Measurements from ENCODE around the gene TIMM23. TPM values are rescaled to one million over a fixed set of nuclear protein-coding genes. Genes with fewer than 3 reads are reported as not detected.
"Not testable (repeated sequence)": the region's sequence is repeated elsewhere in the genome, so short reads cannot be mapped to it uniquely, and the experiment has no call there.

The TIMM23 gene
- total and polyA plus RNA-seq, 2 donors (not counting 3 experiments of a cell fraction or from before 2014, with no cell fraction given), result 78.1 to 94.6 TPM

DNA sequence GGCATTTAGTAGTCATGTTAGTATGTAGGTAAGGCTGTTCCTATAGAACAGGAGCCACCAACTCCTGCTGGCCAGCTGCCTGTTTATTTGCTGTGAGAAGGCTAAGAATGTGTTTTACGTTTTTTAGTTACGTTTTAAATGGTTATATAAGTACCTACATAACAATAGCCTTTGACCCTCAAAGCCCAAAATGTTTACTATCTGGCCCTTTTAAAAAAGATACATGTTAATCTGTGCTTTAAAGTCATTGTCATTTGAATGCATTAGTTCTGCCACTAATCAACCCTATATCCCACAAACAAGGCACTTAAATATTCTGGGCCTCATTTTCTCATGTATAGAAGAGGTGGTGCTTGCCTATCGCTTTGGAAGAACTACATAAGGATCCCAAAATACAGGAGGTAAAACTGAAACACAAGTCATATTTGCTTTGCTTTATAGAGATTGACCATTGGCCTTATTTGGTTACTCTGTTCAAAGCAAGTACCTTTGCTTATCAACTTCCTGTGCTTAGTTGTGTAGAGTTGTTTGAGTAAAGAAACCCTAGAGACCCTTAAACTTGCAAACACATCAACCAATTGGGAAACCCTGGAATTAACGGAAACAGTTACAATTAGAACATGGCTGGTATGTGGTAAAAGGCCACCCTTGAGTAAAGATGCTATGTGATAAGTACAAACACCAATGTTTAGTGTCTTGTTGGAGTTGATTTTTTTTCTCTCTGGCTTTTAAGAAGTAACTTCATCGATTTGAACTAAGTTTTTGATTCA lies 25.9 kb downstream of the TIMM23 start:
- FAIRE-seq (no peak), DNase-seq (ENCODE audit: low read depth, low spot score) (no peak)
- ChIA-PET CTCF (no interaction called here), POLR2A (no interaction called here)
- peaks cover 3% of the 10 kb centered on the region for H3K79me2 ChIP-seq (ENCODE audit: control insufficient read depth, insufficient read depth, low read length)
- no peak overlapping the region for H3K9ac ChIP-seq (replicated peaks; ENCODE audit: extremely low read depth, insufficient read depth, low read length)
- no peak overlapping the region for H2AFZ ChIP-seq (ENCODE audit: low read depth, low read length)
- peaks cover 2% of the 10 kb centered on the region for H4K20me1 ChIP-seq (replicated peaks; ENCODE audit: control insufficient read depth, extremely low read depth, insufficient read depth, low read length)
- no TSS peak for BruUV-seq (replicated peaks)
- H3K4me1 ChIP-seq (ENCODE audit: control insufficient read depth, extremely low read depth, insufficient read depth, low read length), result no peaks in the 10 kb centered on the region
- no peak overlapping the region for H3K27ac ChIP-seq (ENCODE audit: insufficient read depth, low read depth, low read length)
- H3K9me1 ChIP-seq (replicated peaks; ENCODE audit: control insufficient read depth, extremely low read depth, insufficient read depth, low read length), result no peaks in the 10 kb centered on the region
- no peaks in the 10 kb centered on the region for H3K9me3 ChIP-seq (replicated peaks; ENCODE audit: control insufficient read depth, insufficient read depth, low read length)
- intact Hi-C loops (cut with micrococcal nuclease) (no loop called here), dilution Hi-C loops (cut with MboI; ENCODE audit: extremely low pct_ligation_motif_present, low sequenced_read_pairs) (no loop called here)
- TF ChIP-seq JUN (IDR thresholded peaks at IDR 0.05; ENCODE audit: borderline replicate concordance, insufficient read depth, insufficient read length, low read depth) (no peak), MAX (IDR thresholded peaks at IDR 0.05; ENCODE audit: insufficient read depth, insufficient read length) (no peak), EZH2 (IDR thresholded peaks at IDR 0.05; ENCODE audit: borderline replicate concordance, low read depth, low read length, severe bottlenecking) (no peak), GATA2 (IDR thresholded peaks at IDR 0.05; ENCODE audit: insufficient read depth, insufficient read length, low read depth, low read length) (no peak), POLR2A (IDR thresholded peaks at IDR 0.05; ENCODE audit: low read depth, low read length) (no peak), MYC (IDR thresholded peaks at IDR 0.05; ENCODE audit: low read depth, low read length) (no peak), FOS (IDR thresholded peaks at IDR 0.05; ENCODE audit: borderline replicate concordance, insufficient read depth, low read length) (no peak), CTCF (IDR thresholded peaks at IDR 0.05; ENCODE audit: extremely low read depth in 1 of 2, insufficient read depth in 1 of 2, low read depth in 1 of 2, low read length in 2 of 2) (no peak)
- no peaks in the 10 kb centered on the region for H3K27me3 ChIP-seq (ENCODE audit: control insufficient read depth in 2 of 2, insufficient read depth in 2 of 2, low read length in 2 of 2)
- H3K36me3 ChIP-seq (ENCODE audit: control insufficient read depth in 2 of 2, extremely low read depth in 1 of 2, insufficient read depth in 2 of 2, low read length in 2 of 2), result peaks cover 3 to 6% of the 10 kb centered on the region in 2 experiments
- H3K4me2 ChIP-seq (ENCODE audit: insufficient read depth, low read length), result no peak overlapping the region
- H3K4me3 ChIP-seq (replicated peaks in 1 of 3; ENCODE audit: insufficient read depth in 1 of 3, low read depth in 1 of 3, low read length in 3 of 3), result no peak overlapping the region

DNA sequence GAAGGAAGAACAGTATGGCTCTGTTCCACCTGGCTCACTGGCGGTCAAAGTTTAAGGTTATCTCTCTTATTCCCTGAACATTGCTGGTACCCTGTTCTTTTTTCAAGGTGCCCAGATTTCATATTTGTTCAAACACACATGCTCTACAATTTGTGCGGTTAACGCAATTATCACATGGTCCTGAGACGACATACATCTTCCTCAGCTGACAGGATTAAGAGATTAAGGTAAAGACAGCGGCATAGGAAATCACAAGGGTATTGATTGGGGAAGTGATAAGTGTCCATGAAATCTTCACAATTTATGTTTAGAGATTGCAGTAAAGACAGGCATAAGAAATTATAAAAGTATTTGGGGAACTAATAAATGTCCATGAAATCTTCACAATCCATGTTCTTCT lies 27.7 kb downstream of the TIMM23 start:
- DNase-seq (ENCODE audit: low read depth, low spot score); FAIRE-seq; H3K4me3 ChIP-seq (replicated peaks in 1 of 3; ENCODE audit: insufficient read depth in 1 of 3, low read depth in 1 of 3, low read length in 3 of 3); H3K79me2 ChIP-seq (ENCODE audit: control insufficient read depth, insufficient read depth, low read length); H3K9ac ChIP-seq (replicated peaks; ENCODE audit: extremely low read depth, insufficient read depth, low read length); H3K27me3 ChIP-seq (ENCODE audit: control insufficient read depth in 2 of 2, insufficient read depth in 2 of 2, low read length in 2 of 2); BruUV-seq (replicated peaks); H3K36me3 ChIP-seq (ENCODE audit: control insufficient read depth in 2 of 2, extremely low read depth in 1 of 2, insufficient read depth in 2 of 2, low read length in 2 of 2); POLR2A ChIA-PET; H3K9me3 ChIP-seq (replicated peaks; ENCODE audit: control insufficient read depth, insufficient read depth, low read length); H3K9me1 ChIP-seq (replicated peaks; ENCODE audit: control insufficient read depth, extremely low read depth, insufficient read depth, low read length); intact Hi-C loops (cut with micrococcal nuclease); H3K27ac ChIP-seq (ENCODE audit: insufficient read depth, low read depth, low read length); H4K20me1 ChIP-seq (replicated peaks; ENCODE audit: control insufficient read depth, extremely low read depth, insufficient read depth, low read length); H2AFZ ChIP-seq (ENCODE audit: low read depth, low read length); H3K4me2 ChIP-seq (ENCODE audit: insufficient read depth, low read length); H3K4me1 ChIP-seq (ENCODE audit: control insufficient read depth, extremely low read depth, insufficient read depth, low read length); dilution Hi-C loops (cut with MboI; ENCODE audit: extremely low pct_ligation_motif_present, low sequenced_read_pairs): not testable (repeated sequence)
- CTCF ChIA-PET, result interaction anchor here (0.7 kb wide), 1 partner anchor 11 kb away, joined by 3 read pairs; no protein-coding TSS in a partner anchor

Measured in endothelial cell of umbilical vein (primary cell).